Measurements from ENCODE around the gene FBXO48. TPM values are rescaled to one million over a fixed set of nuclear protein-coding genes. Genes with fewer than 3 reads are reported as not detected.

Gene FBXO48
- total RNA-seq, 1 donor from 2014 or later, result 1.1 TPM

DNA sequence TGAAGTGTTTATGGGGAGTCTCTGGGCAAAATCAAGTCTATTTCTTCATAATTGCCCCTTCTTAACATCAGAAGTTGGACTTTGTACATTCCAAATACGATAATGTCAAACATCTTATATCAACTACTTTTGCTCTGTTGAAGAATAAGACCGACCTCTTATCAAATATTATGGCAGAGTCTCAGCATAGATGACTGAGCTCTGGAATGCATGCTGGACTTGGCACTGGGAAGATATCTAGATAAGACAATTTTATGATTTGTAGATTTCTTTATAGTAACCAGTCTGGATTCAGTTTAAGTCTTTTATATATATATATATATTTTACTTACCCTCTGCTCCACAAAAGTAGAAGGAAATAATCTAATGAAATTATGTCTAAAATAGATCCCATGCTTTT, 8.5 kb upstream of the FBXO48 start:
- intact Hi-C loops (cut with DNase I), result no loop called here
- ATAC-seq (no peak), DNase-seq (ENCODE audit: missing footprints) (no peak)

GRCh38 chr2:68475110-68475509, 8.0 kb upstream of the FBXO48 start:
- ATAC-seq (no peak), DNase-seq (ENCODE audit: missing footprints) (no peak)
- intact Hi-C loops (cut with DNase I), result no loop called here

DNA sequence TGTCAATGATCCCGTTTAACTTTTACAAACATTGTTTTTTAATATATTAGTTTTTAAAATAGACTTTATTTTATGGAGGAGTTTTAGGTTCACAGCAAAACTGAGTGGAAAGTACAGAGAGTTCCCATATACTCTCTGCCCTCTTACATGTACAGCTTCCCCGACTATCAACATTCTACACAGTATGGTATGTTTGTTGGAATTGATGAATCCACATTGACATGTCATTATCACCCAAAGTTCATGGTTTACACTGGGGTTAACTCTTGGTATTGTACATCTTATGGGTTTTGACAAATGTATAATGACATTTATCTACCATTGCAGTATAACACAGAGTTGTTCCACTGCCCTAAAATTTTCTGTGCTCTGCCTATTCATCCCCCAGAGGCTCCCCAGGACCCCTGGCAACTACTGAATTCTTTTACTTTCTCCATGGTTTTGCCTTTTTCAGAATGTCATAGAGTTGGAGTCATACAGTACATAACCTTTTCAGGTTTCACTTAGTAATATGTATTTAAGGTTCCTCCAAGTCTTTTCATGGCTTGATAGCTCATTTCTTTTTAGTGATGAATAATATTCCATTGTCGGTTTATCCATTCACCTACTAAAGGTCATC, 5.8 kb upstream of the FBXO48 start:
- ATAC-seq (no peak), DNase-seq (ENCODE audit: missing footprints) (no peak)
- intact Hi-C loops (cut with DNase I), result no loop called here

- ATAC-seq (no peak), DNase-seq (ENCODE audit: missing footprints) (no peak)
- intact Hi-C loops (cut with DNase I), result no loop called here
Measured at GRCh38 chr2:68471385-68471784, 4.3 kb upstream of the FBXO48 start.

DNA sequence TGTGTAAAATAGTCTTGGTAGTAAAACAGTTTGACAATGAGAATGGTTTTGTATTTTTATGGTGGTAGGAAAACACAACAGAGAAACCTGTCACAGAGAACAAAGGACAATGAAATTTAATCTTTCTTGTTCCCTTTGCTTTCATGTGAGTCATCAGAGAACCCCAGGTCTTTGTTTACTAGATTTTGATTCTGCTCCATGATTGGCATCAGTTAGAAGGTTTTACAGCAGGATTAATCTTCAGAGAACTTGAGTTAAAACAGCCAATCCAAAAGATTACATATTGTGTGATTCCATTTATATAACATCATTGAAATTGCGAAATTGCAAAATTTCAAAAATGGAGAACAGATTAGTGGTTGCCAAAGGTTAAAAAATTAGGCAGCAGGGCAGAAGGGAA, 2.8 kb upstream of the FBXO48 start:
- ATAC-seq, result no peak
- intact Hi-C loops (cut with DNase I), result loop anchor here (5.0 kb wide), 1 partner anchor 247 kb away; no protein-coding TSS in a partner anchor
- no peak for DNase-seq (ENCODE audit: missing footprints)

- DNase-seq (ENCODE audit: missing footprints), result no peak
- ATAC-seq, result no peak
- intact Hi-C loops (cut with DNase I), result loop anchor here (5.0 kb wide), 1 partner anchor 248 kb away; no protein-coding TSS in a partner anchor
Measured at GRCh38 chr2:68468801-68469200, 1.7 kb upstream of the FBXO48 start.

GRCh38 chr2:68466778-68467076, 367 bp downstream of the FBXO48 start:
- intact Hi-C loops (cut with DNase I), result loop anchor here (5.0 kb wide), 1 partner anchor 251 kb away; no protein-coding TSS in a partner anchor
- ATAC-seq (peak; percentile 25), DNase-seq (ENCODE audit: missing footprints) (no peak)

- intact Hi-C loops (cut with DNase I), result loop anchor here (5.0 kb wide), 1 partner anchor 251 kb away; no protein-coding TSS in a partner anchor
- DNase-seq (ENCODE audit: missing footprints) (no peak), ATAC-seq (no peak)
Measured at GRCh38 chr2:68466361-68466777, 725 bp downstream of the FBXO48 start.

GRCh38 chr2:68465081-68465916, 1.8 kb downstream of the FBXO48 start:
- intact Hi-C loops (cut with DNase I), result loop anchor here (5.0 kb wide), 1 partner anchor 252 kb away; no protein-coding TSS in a partner anchor
- ATAC-seq (no peak), DNase-seq (ENCODE audit: missing footprints) (no peak)

- DNase-seq (ENCODE audit: missing footprints) (no peak), ATAC-seq (no peak)
- intact Hi-C loops (cut with DNase I), result loop anchor here (5.0 kb wide), 1 partner anchor 253 kb away; no protein-coding TSS in a partner anchor
Measured at GRCh38 chr2:68464651-68465050, 2.4 kb downstream of the FBXO48 start.

DNA sequence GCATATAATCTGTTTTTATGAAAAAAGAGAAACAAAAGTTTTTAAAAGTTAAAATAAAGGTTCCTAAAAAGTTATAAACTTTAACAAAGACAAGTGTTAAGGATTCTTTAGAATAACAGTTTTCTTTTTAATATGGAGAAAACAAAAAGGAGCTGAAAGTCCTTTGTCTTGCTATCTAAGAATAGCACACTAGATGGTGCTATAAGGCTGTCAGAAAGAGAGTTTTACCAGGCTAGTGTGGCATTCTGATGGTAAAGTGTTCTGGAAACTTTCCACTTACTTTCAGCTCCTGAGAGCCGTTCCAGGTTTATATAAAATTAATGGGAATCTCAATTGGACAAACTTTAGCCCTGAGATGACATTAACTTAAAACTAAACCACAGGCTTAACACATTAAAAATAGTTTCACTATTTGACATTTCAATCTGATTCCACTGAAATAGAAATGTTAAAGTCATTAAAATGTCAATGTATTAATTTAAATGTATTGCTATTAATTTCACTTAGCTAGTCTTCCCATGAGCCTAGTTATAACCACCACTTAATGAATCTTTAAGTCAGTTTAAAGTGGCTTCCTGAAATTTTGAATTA, 3.7 kb downstream of the FBXO48 start:
- intact Hi-C loops (cut with DNase I), result loop anchor here (2.0 kb wide), 1 partner anchor 461 kb away; no protein-coding TSS in a partner anchor
- DNase-seq (ENCODE audit: missing footprints) (no peak), ATAC-seq (no peak)

DNA sequence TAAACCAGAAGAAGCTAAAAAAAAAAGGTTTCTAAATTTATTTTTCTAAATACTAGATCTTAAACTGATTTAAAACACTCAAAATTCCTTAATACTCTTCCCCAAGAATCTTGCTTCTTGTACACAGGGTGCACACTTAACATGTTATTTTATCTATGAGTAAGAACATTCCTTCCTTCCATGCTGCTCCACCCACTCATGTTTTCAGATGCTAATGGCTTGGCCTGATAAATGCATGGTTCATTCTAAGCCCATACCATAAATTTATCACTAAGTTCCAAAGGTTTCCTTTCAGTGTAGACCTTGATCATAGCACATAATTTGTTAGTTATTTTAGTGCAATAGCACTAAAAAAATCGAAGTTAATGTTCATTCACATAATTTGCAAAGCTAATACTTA, 8.1 kb downstream of the FBXO48 start:
- ATAC-seq, result no peak
- intact Hi-C loops (cut with DNase I), result no loop called here
- no peak for DNase-seq (ENCODE audit: missing footprints)

DNA sequence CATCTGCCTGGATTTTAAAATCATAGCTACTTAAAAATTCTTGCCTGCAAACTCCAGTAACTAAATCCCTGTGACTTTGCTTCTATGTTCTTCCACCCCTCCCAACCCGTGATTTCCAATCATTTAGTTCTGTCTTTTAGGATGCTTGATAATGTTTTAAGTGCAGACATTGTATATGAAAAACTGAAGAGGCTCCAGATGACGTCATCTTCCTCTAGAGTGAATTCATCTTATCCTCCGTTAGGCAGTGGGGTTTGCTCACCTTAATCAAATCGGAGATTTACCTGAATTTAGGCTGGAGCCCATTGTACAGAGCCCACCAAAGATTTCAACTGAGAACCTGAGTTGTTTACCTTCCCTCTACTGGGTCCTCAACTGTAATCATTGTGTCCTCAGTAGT, 10.9 kb downstream of the FBXO48 start:
- ATAC-seq (no peak), DNase-seq (ENCODE audit: missing footprints) (no peak)

DNA sequence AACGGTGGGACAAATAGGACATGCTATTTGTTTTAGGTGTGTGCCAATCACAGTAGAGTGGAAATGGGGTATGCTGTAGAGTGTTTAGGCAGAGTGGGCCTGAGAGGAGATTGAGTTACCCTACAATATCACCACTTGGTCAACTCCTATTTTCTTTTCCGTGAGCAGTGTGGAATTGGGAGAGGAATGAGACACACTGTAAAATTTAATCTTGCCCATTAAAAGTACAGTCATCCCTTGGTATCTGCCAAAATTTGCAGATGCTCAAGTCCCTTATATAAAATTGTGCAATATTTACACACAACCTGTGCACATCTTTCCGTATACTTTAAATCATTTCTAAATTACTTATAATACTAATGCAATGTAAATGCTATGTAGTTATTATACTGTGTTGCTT, 12.4 kb downstream of the FBXO48 start:
- intact Hi-C loops (cut with DNase I), result no loop called here
- ATAC-seq (no peak), DNase-seq (ENCODE audit: missing footprints) (no peak)

More for the DNA sequence above, 10.9 kb downstream of the FBXO48 start:
- intact Hi-C loops (cut with DNase I), result no loop called here

DNA sequence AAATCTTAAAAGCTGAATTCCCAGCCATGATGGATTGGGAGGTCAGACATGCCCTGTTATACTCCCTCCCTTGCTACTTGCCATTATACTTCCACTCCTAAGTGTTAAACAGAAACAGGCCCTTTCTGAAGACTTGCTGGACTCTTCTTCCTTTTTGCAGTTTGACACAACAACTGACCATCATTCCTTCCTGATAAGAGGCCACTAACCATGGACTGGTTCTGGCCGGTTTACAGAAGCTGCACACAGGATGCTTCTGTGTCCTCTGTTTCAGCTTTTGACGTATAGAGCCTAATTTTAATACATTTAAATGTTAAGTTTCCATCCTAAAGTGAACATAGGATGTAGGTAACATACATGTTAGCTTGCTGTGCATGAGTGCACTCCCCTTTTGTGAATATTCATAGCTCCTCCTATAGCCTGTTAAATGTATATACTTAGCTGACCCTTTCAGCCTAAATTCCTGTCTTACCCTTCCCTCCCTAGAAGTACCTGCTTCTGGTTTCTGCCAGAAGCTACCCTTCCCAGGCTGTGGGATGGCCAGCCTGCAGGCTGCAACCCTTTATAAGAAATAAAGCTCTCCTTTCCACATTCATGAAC, 13.2 kb downstream of the FBXO48 start:
- ATAC-seq (no peak), DNase-seq (ENCODE audit: missing footprints) (no peak)
- intact Hi-C loops (cut with DNase I), result no loop called here

GRCh38 chr2:68452158-68452900, 14.8 kb downstream of the FBXO48 start:
- intact Hi-C loops (cut with DNase I), result no loop called here
- ATAC-seq (no peak), DNase-seq (ENCODE audit: missing footprints) (no peak)

GRCh38 chr2:68448671-68449653, 18.1 kb downstream of the FBXO48 start:
- intact Hi-C loops (cut with DNase I), result no loop called here
- peak; percentile 28 for ATAC-seq

DNA sequence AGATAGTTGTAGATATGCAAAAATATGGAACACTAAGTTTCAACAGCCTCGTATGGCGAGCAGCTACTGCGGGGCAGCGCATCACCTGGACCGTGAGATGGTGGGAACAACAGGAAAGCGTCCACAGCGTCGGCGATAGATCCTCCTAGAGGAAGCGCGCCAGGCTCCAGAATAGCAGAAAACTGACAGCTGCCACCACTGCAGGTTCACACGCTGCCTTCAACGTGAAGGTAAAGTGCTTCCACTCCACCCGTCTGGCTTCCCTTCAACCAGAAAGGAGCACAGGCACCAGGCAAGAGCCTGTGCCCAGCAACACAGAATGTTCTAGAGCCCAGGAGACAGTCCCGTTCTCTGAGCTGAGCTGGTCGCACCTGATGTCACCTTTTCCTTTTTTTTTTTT, 20.0 kb downstream of the FBXO48 start:
- no peak for ATAC-seq
- intact Hi-C loops (cut with DNase I), result no loop called here
- peak; percentile 56 for DNase-seq (ENCODE audit: missing footprints)

More at GRCh38 chr2:68448671-68449653, 18.1 kb downstream of the FBXO48 start:
- peak; percentile 57 for DNase-seq (ENCODE audit: missing footprints)

Measured in Right ventricle myocardium inferior (tissue), 1 donor.